ENCODE measurements around the gene MYO5A. TPM values are rescaled to one million over a fixed set of nuclear protein-coding genes. Genes with fewer than 3 reads are reported as not detected.
A peak's percentile ranks its signal among the peaks of the same experiment; 100 is the strongest.

The MYO5A gene
- total RNA-seq, 2 donors from 2014 or later = 12.3 to 21.5 TPM

DNA sequence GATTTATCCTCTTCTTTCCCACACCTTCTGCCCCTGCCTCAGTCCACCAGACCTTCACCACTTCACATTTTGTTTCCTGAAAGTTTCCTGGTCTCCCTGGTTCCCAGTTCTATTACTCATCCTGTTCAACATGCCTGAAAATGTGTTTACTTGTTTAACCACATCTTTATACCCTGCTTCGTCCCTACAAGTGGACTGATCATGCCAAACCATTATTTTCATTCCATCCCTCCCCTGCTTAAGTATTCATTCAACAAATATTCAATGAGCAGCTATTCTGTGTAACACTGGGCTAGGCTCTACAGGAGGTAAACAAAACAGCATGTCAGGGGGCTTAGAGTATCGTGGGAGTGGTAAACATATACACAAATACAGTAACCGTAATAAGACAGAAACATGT, 5.5 kb downstream of the MYO5A start:
- no peak for DNase-seq (ENCODE audit: low spot score)
- TF ChIP-seq, protein P1, sequence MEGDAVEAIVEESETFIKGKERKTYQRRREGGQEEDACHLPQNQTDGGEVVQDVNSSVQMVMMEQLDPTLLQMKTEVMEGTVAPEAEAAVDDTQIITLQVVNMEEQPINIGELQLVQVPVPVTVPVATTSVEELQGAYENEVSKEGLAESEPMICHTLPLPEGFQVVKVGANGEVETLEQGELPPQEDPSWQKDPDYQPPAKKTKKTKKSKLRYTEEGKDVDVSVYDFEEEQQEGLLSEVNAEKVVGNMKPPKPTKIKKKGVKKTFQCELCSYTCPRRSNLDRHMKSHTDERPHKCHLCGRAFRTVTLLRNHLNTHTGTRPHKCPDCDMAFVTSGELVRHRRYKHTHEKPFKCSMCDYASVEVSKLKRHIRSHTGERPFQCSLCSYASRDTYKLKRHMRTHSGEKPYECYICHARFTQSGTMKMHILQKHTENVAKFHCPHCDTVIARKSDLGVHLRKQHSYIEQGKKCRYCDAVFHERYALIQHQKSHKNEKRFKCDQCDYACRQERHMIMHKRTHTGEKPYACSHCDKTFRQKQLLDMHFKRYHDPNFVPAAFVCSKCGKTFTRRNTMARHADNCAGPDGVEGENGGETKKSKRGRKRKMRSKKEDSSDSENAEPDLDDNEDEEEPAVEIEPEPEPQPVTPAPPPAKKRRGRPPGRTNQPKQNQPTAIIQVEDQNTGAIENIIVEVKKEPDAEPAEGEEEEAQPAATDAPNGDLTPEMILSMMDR (IDR thresholded peaks at IDR 0.05) = no peak
- Histone ChIP-seq H3K4me1 (peaks cover 0 to 17% of the 10 kb centered on the region in 2 donors), H3K27me3 (no peaks in the 10 kb centered on the region), H3K36me3 (no peaks in the 10 kb centered on the region), H3K9me3 (no peaks in the 10 kb centered on the region), H3K4me3 (no peak overlapping the region), H3K27ac (peak overlapping the region in 1 of 2 donors; percentile 19)

DNA sequence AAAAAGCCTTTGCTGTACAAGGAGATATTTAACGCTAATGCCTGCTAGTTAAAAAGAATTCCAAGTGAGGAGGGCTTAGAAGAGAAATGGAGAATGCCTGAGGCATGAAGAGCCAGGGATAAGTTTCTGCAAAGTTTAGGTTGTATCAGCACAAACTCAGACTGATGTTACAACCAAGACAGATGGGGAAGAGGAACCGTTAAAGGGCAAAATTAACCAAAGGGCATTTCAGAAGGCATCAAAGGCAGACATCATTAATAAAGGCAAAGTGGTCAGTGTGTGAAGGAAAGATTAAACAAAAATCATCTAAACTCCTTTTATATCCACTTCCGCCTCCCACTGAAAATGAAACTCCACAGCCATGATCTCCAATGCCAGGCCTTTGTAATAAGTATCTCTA, 7.0 kb downstream of the MYO5A start:
- Histone ChIP-seq H3K36me3 (no peaks in the 10 kb centered on the region), H3K4me1 (peaks cover 0 to 8% of the 10 kb centered on the region in 2 donors), H3K9me3 (no peaks in the 10 kb centered on the region), H3K27ac (no peak overlapping the region), H3K27me3 (no peaks in the 10 kb centered on the region), H3K4me3 (no peak overlapping the region)
- no peak for DNase-seq (ENCODE audit: low spot score)
- TF ChIP-seq, protein P1 (IDR thresholded peaks at IDR 0.05) = no peak

DNA sequence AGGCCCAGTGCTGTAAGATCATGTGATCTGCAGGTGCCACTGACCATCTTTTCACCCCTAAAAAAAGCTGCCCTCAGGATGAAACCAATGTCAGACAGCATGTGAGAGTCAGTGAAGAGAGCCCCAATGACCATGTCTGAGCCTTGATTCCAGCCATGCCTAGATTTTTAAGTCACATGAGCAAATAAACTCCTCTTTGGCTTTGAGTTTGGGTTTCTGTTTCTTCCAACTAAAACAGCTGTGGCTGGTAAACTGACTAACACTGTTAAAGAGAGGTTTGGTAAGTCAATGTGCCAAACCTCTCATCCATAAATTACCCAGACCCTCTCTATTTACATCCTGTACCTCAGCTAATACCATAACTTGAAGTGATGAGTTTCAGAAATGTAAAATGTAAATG, 8.3 kb downstream of the MYO5A start:
- peaks cover 0 to 8% of the 10 kb centered on the region in 2 donors for H3K4me1 ChIP-seq

DNA sequence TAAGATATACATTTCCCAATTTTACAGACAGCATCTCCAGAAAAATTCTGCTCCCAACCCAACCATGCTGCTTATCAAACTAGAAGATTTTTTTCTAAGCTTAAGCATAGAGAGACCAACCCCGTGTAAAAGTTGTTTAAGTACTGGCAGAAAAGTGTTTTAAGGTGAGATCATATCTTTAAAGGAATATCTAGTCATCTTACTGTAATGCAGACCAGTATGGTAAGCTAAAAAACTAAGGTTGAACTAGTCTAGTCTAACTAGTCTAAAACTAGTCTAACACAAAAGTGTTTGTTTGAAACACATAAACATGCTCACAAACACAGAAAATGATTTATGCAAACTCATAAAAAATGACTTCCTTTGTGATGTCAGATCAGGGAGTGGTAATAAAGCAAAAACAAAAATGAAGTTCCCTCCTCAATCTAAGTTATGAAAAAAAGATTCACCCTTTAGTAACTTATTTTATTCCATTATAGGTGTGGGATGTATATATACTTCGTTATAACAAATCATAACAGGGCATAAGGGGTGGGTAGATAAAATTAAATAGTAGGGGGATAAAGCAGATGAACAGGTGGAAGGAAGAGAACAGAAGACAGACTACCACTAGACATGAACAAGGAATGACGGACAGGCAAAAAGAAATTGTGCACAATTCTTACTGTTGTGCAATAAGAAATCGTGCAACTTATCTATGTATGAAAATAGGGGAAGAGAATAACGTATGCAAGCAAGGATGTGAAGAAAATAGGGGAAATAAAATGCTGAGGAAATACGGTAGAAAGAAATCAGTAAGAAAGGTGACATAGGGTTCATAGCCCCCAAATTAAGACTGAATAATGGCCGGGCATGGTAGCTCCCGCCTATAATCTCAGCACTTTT, 10.0 kb downstream of the MYO5A start:
- H3K4me3 ChIP-seq = no peak overlapping the region
- no peaks in the 10 kb centered on the region for H3K9me3 ChIP-seq
- no peaks in the 10 kb centered on the region for H3K27me3 ChIP-seq
- H3K36me3 ChIP-seq = no peaks in the 10 kb centered on the region
- DNase-seq (ENCODE audit: low spot score) = no peak
- H3K27ac ChIP-seq = no peak overlapping the region
- TF ChIP-seq, protein P1 (IDR thresholded peaks at IDR 0.05) = no peak
- H3K4me1 ChIP-seq = peaks cover 0 to 8% of the 10 kb centered on the region in 2 donors

More for the DNA sequence above, 8.3 kb downstream of the MYO5A start:
- H3K4me3 ChIP-seq = no peak overlapping the region
- no peaks in the 10 kb centered on the region for H3K27me3 ChIP-seq
- DNase-seq (ENCODE audit: low spot score) = no peak
- H3K9me3 ChIP-seq = no peaks in the 10 kb centered on the region
- H3K27ac ChIP-seq = no peak overlapping the region
- H3K36me3 ChIP-seq = no peaks in the 10 kb centered on the region
- TF ChIP-seq, protein P1 (IDR thresholded peaks at IDR 0.05) = no peak

DNA sequence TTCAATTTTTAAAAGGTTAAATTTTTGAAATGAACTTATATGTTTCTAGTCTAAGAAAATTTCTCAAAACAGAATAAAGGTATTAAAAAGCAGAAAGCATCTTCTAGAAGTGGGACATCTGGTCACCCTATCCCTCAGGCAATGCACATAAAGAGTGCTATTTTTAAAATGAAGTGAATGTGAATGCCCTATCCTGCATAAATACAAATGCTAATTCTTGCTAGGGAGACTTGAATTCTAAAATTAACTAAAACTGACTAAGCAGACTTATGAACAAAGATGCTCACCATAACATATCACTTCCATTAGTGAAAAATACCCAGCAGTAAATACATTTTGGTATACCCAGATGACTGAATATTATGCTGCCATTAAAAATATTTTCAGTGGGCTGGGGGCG, 11.7 kb downstream of the MYO5A start:
- TF ChIP-seq, protein P1 (IDR thresholded peaks at IDR 0.05) = no peak
- Histone ChIP-seq H3K4me3 (no peak overlapping the region), H3K9me3 (no peaks in the 10 kb centered on the region), H3K4me1 (peaks cover 0 to 8% of the 10 kb centered on the region in 2 donors), H3K36me3 (no peaks in the 10 kb centered on the region), H3K27me3 (no peaks in the 10 kb centered on the region), H3K27ac (no peak overlapping the region)
- no peak for DNase-seq (ENCODE audit: low spot score)

Measured in right atrium auricular region (tissue), 2 donors.